GM18505 (cell line): ENCODE results near the gene RAB3GAP2.
"Not testable (repeated sequence)": the region's sequence is repeated elsewhere in the genome, so short reads cannot be mapped to it uniquely, and the experiment has no call there.

Experiments
- ATAC-seq: cut with Tn5 transposase; IDR thresholded peaks from one replicate; pipeline ENCODE4 v1.9.1; 2021; ENCODE audit not compliant: unreplicated experiment
- POLR2A ChIP-seq: IDR thresholded peaks from 4 replicates; pipeline ENCODE4 v1.6.1; 2011; ENCODE audit warnings: borderline replicate concordance; ENCODE audit not compliant: insufficient read depth, insufficient read length; ENCODE audit errors: extremely low read depth

The RAB3GAP2 gene

GRCh38 chr1:220274251-220274855, 2.1 kb upstream of the RAB3GAP2 start:
- no peak for TF ChIP-seq POLR2A
- no peak for ATAC-seq

- ATAC-seq: no peak
- TF ChIP-seq POLR2A: no peak
These were observed 513 bp upstream of the RAB3GAP2 start for GRCh38 chr1:220272841-220273090.

GRCh38 chr1:220271706-220272046, 577 bp downstream of the RAB3GAP2 start:
- no peak for ATAC-seq

GRCh38 chr1:220269036-220269435, 3.2 kb downstream of the RAB3GAP2 start:
- ATAC-seq: no peak
- no peak for TF ChIP-seq POLR2A

More at GRCh38 chr1:220271706-220272046, 577 bp downstream of the RAB3GAP2 start:
- TF ChIP-seq POLR2A: no peak

- TF ChIP-seq POLR2A: no peak
These were observed 4.6 kb downstream of the RAB3GAP2 start for GRCh38 chr1:220267630-220268029.

GRCh38 chr1:220260228-220260627, 12.0 kb downstream of the RAB3GAP2 start:
- not testable (repeated sequence) for ATAC-seq

More at GRCh38 chr1:220267630-220268029, 4.6 kb downstream of the RAB3GAP2 start:
- no peak for ATAC-seq

GRCh38 chr1:220259756-220260155, 12.5 kb downstream of the RAB3GAP2 start:
- ATAC-seq: not testable (repeated sequence)

- ATAC-seq: not testable (repeated sequence)
These were observed 16.1 kb downstream of the RAB3GAP2 start for GRCh38 chr1:220256194-220256593.

GRCh38 chr1:220255204-220255603, 17.0 kb downstream of the RAB3GAP2 start:
- no peak for TF ChIP-seq POLR2A
- ATAC-seq: no peak

GRCh38 chr1:220253290-220253689, 19.0 kb downstream of the RAB3GAP2 start:
- ATAC-seq: not testable (repeated sequence)

GRCh38 chr1:220251272-220251671, 21.0 kb downstream of the RAB3GAP2 start:
- no peak for TF ChIP-seq POLR2A
- ATAC-seq: no peak

GRCh38 chr1:220250681-220251080, 21.6 kb downstream of the RAB3GAP2 start:
- TF ChIP-seq POLR2A: no peak
- no peak for ATAC-seq

GRCh38 chr1:220249522-220249921, 22.7 kb downstream of the RAB3GAP2 start:
- no peak for ATAC-seq
- no peak for TF ChIP-seq POLR2A

GRCh38 chr1:220248715-220249265, 23.5 kb downstream of the RAB3GAP2 start:
- not testable (repeated sequence) for ATAC-seq

- ATAC-seq: not testable (repeated sequence)
These were observed 26.4 kb downstream of the RAB3GAP2 start for GRCh38 chr1:220245900-220246299.

GRCh38 chr1:220243947-220244346, 28.3 kb downstream of the RAB3GAP2 start:
- TF ChIP-seq POLR2A: no peak

More at GRCh38 chr1:220243947-220244346, 28.3 kb downstream of the RAB3GAP2 start:
- no peak for ATAC-seq
